Smooth muscle cell (in vitro differentiated cells): Measurements from ENCODE around the gene CCDC146. TPM values are rescaled to one million over a fixed set of nuclear protein-coding genes. Genes with fewer than 3 reads are reported as not detected.

Experiments
- DNase-seq: peaks from one replicate; lab custom pipeline; 2025; ENCODE audit not compliant: unreplicated experiment; lab: John Stamatoyannopoulos, UW
- H2AFZ ChIP-seq: fragments of 200-600 bp; sonication (generic); 2 replicates; pipeline ENCODE4 v1.6.0; 2016; ENCODE audit warnings: antibody characterized with exemption, low read depth, mild to moderate bottlenecking
- H3F3A ChIP-seq: fragments of 200-600 bp; sonication (generic); 2 replicates; pipeline ENCODE4 v1.6.0; 2017; ENCODE audit warnings: antibody characterized with exemption, low read depth
- H3K27ac ChIP-seq: fragments of 200-600 bp; sonication (generic); 2 replicates; pipeline ENCODE4 v1.5.1; 2016; ENCODE audit warnings: low read depth, mild to moderate bottlenecking
- H3K27me3 ChIP-seq: fragments of 200-600 bp; sonication (generic); 2 replicates; pipeline ENCODE4 v1.6.1; 2016; ENCODE audit warnings: low read depth, mild to moderate bottlenecking
- H3K36me3 ChIP-seq: fragments of 200-600 bp; sonication (generic); 2 replicates; pipeline ENCODE4 v1.5.1; 2016; ENCODE audit warnings: low read depth
- H3K4me1 ChIP-seq: fragments of 200-600 bp; sonication (generic); 2 replicates; pipeline ENCODE4 v1.5.1; 2016; ENCODE audit warnings: low read depth
- H3K4me2 ChIP-seq: fragments of 200-600 bp; sonication (generic); 2 replicates; pipeline ENCODE4 v1.6.0; 2016; ENCODE audit warnings: mild to moderate bottlenecking
- H3K4me3 ChIP-seq: fragments of 200-600 bp; sonication (generic); 2 replicates; pipeline ENCODE4 v1.5.1; 2016; ENCODE audit warnings: mild to moderate bottlenecking
- H3K79me2 ChIP-seq: fragments of 200-600 bp; sonication (generic); 2 replicates; pipeline ENCODE4 v1.6.0; 2016; ENCODE audit warnings: low read depth, mild to moderate bottlenecking
- H3K9ac ChIP-seq: fragments of 200-600 bp; sonication (generic); 2 replicates; pipeline ENCODE4 v1.6.0; 2016; ENCODE audit warnings: low read depth
- H3K9me3 ChIP-seq: fragments of 200-600 bp; sonication (generic); replicated peaks from 2 replicates; pipeline ENCODE4 v1.5.1; 2016; ENCODE audit warnings: low read depth
- H4K20me1 ChIP-seq: fragments of 200-600 bp; sonication (generic); 2 replicates; pipeline ENCODE4 v1.6.0; 2016; ENCODE audit warnings: low read depth
- WGBS: methylation state at CpG from one replicate; pipeline ENCODE4 v1.1.7; 2016; ENCODE audit warnings: low lambda C conversion rate; 5-methylcytosine and 5-hydroxymethylcytosine counted together
- polyA plus RNA-seq: library from polyadenylated mRNA; unstranded; fragments of >200 nt; fragmentation: Nextera tagmentation; extraction: Ambion mirVana; gene quantifications from 2 replicates; pipeline ENCODE4 v1.2.1, GENCODE V29; 2016
- total RNA-seq: library from RNA; depleted of rRNA; stranded (reverse); fragments of >200 nt; gene quantifications from 2 replicates; pipeline ENCODE4 v1.2.3, GENCODE V29; 2014
- TF ChIP-seq, protein P1 (sequence below): fragments of 200-600 bp; sonication (generic); IDR thresholded peaks from 2 replicates; pipeline ENCODE4 v1.5.1; 2017; ENCODE audit warnings: borderline replicate concordance, mild to moderate bottlenecking, antibody characterized with exemption; ENCODE audit not compliant: insufficient read depth, poor library complexity, severe bottlenecking

CCDC146 gene
- total and polyA plus RNA-seq, 2 experiments from 2014 or later = 0.77 to 7.3 TPM

DNA sequence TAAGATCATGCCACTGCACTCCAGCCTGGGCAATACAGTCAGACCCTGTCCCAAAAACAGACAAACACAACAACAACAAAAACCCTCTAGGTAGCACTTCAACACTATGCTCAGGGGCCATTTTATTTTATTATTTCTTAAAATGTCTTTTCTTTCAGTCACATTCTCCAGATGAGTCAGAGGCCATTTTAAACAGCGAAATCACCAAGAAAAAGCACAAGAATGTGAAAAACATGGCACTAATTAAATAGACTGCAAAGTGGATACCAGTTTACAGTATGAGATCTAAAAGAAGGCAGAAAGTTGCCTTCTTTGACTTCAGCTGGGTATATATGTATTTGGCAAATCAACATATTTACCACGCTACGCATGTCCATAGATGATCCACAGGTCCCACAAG, 83.3 kb downstream of the CCDC146 start:
- Histone ChIP-seq H3K4me3 (no peak overlapping the region), H3K36me3 (no peaks in the 10 kb centered on the region), H2AFZ (no peak overlapping the region), H3K9ac (no peak overlapping the region), H3K27ac (no peak overlapping the region), H4K20me1 (no peaks in the 10 kb centered on the region), H3K9me3 (peaks cover 5% of the 10 kb centered on the region), H3F3A (no peaks in the 10 kb centered on the region), H3K4me2 (no peak overlapping the region), H3K4me1 (no peaks in the 10 kb centered on the region), H3K27me3 (no peaks in the 10 kb centered on the region), H3K79me2 (no peaks in the 10 kb centered on the region)
- DNase-seq = no peak
- WGBS = 90% methylated on average over 3 of the region's 3 CpGs
- TF ChIP-seq, protein P1, sequence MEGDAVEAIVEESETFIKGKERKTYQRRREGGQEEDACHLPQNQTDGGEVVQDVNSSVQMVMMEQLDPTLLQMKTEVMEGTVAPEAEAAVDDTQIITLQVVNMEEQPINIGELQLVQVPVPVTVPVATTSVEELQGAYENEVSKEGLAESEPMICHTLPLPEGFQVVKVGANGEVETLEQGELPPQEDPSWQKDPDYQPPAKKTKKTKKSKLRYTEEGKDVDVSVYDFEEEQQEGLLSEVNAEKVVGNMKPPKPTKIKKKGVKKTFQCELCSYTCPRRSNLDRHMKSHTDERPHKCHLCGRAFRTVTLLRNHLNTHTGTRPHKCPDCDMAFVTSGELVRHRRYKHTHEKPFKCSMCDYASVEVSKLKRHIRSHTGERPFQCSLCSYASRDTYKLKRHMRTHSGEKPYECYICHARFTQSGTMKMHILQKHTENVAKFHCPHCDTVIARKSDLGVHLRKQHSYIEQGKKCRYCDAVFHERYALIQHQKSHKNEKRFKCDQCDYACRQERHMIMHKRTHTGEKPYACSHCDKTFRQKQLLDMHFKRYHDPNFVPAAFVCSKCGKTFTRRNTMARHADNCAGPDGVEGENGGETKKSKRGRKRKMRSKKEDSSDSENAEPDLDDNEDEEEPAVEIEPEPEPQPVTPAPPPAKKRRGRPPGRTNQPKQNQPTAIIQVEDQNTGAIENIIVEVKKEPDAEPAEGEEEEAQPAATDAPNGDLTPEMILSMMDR = no peak

GRCh38 chr7:77208416-77208815, 86.0 kb downstream of the CCDC146 start:
- Histone ChIP-seq H3K4me1 (no peaks in the 10 kb centered on the region), H3K27ac (no peak overlapping the region), H3K4me2 (no peak overlapping the region), H3K36me3 (no peaks in the 10 kb centered on the region), H3F3A (no peaks in the 10 kb centered on the region), H3K9me3 (peaks cover 5% of the 10 kb centered on the region), H3K27me3 (no peaks in the 10 kb centered on the region), H4K20me1 (no peaks in the 10 kb centered on the region), H2AFZ (no peak overlapping the region), H3K9ac (no peak overlapping the region), H3K79me2 (no peaks in the 10 kb centered on the region), H3K4me3 (no peak overlapping the region)
- no peak for DNase-seq
- TF ChIP-seq, protein P1 = no peak

GRCh38 chr7:77209479-77210139, 87.2 kb downstream of the CCDC146 start:
- no peak overlapping the region for H3K27ac ChIP-seq
- H3K4me3 ChIP-seq = no peak overlapping the region
- no peak overlapping the region for H3K9ac ChIP-seq
- H3K36me3 ChIP-seq = no peaks in the 10 kb centered on the region
- H4K20me1 ChIP-seq = no peaks in the 10 kb centered on the region
- no peak overlapping the region for H2AFZ ChIP-seq
- no peaks in the 10 kb centered on the region for H3K27me3 ChIP-seq
- no peak for DNase-seq
- TF ChIP-seq, protein P1 = no peak
- H3K9me3 ChIP-seq = peaks cover 5% of the 10 kb centered on the region
- no peaks in the 10 kb centered on the region for H3K79me2 ChIP-seq
- no peaks in the 10 kb centered on the region for H3F3A ChIP-seq
- WGBS = 89% methylated on average over 6 of the region's 6 CpGs
- H3K4me2 ChIP-seq = no peak overlapping the region
- H3K4me1 ChIP-seq = no peaks in the 10 kb centered on the region
